GM19240 (cell line): ENCODE measurements around the gene CCDC122.

Source experiments
- DNase-seq: peaks from one replicate; pipeline ENCODE4 v3.0.0; 2011; ENCODE audit warnings: low spot score; ENCODE audit not compliant: insufficient read length

The CCDC122 gene

GRCh38 chr13:43804461-43805070 is 75.0 kb downstream of the CCDC122 start:
- no peak for DNase-seq

DNA sequence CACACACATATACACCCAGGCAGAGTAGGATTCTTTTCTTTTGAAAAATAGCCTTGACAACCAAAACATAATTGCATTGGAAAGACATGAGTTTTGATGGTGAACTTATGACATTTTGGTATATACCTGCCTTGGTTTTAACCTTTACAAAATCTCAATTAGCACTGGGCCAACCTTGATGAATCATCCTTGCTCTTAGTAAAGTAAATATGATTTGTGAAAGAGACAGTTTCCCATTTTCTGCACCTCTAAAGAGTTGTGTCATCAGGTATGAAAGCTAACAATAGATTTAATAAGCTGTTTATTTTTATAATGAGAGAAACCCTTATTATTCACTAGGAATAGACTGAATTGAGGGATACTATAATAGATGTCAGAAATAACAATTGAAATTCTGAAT is 77.0 kb downstream of the CCDC122 start:
- no peak for DNase-seq

DNA sequence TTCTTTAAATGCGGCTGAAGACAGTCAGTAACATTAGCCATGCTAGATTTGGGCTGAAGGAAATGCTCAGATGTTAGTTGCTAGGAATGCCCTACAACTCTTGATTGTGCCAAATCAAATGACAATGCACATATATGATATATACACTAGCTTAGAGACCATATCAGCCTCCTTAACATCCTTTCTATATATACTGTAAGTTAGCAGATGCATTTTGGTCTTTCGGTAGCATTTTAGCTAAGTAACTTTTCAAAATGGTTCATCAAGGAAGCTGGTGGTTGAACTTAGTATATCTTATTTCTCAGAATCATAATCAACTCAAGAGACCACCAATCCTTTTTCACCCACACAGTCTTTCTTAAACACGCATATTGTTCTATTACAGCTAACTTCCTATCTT is 78.7 kb downstream of the CCDC122 start:
- DNase-seq, result no peak

DNA sequence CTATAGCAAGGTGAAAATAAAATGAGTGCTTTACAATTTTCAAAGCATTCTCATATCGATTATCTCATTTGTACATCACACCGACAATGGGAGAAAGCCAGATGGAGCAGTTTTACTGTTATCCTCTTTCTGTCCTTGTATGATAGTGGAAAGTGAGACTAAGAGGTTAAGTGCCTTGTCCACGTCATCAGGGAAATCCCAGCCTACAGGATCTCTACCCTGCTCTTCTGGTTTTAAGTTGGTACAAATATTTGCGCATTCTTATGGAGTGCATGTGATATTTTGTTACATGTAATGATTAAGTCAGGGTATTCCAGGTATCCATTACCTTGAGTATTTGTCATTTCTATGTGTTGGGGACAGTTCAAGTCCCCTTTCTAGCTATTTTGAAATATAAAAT is 80.3 kb downstream of the CCDC122 start:
- no peak for DNase-seq

GRCh38 chr13:43797869-43798268 is 81.7 kb downstream of the CCDC122 start:
- no peak for DNase-seq

DNA sequence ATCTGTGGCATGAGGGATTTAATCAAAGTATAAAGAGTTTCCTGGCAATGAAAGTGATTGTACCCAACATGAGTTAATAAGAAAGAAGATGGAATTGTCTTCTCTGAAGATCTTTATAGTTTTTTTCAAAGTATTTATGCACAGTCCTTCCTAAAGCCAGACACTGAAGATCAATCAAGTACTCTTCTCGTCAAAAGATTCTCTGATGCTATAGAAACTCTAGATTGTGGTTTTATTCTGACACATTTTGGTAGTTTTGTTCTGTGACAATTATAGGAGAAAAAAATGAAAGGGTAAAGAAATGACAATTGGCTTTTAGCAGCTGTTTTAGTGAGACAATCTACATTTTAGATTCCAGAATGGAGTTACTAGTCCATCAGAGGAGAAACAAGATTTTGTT is 82.4 kb downstream of the CCDC122 start:
- DNase-seq, result no peak

- DNase-seq, result no peak
These were observed 85.1 kb downstream of the CCDC122 start for GRCh38 chr13:43794416-43794815.

DNA sequence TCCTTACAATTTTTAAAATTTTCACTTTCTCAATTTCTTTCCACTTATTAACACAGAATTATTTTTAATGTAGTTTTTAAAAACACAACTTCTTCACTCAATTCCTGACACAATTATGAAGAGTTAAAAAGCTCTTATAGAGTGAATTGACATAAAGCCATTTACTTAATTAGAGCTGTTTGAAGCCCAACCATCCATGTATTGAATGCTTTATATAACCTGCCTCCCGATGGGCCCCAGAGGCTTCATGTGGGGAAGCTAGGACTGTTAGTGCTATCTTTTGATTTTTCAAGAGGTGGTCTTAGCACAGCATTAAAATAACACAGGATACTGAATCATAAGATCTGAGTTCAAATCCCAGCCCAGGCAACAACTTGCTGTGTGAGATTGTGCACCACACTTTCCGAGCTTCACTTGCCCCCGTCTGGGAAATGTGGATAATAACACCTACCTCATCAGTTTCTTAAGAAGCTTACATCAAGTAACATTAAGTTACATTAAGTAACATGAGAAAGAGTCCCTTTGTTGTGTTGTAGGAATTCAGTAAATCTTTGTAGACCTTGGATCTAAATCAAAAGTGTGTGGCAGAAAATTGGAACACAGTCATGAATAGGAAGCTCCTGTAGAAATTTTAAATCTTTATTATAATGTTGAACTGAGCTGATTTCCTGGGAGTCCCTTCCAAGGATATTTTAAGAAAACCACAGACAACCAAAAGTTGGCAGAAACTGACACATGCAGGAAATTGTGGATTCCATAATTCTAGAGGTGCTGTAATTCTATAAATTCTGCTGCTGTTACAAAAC is 87.3 kb downstream of the CCDC122 start:
- no peak for DNase-seq

DNA sequence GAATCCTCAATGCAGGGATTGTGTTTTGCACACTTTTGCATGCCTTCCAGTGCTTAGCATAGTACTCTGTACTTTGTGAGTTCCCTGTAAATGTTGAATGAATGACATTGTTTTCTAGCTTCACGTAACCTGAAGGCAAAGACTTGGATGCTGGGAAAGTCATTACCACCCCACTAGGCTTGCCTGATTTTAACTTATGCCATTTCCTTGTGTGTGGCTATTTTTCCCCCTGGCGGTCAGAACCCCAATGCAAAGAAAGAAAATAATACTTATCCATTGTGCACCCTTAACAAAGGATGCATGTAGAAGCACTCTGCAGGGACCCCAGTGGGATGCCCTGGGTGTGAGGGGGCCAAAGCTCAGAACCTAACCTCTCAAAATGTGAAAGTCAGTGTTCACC is 91.5 kb downstream of the CCDC122 start:
- DNase-seq, result no peak

DNA sequence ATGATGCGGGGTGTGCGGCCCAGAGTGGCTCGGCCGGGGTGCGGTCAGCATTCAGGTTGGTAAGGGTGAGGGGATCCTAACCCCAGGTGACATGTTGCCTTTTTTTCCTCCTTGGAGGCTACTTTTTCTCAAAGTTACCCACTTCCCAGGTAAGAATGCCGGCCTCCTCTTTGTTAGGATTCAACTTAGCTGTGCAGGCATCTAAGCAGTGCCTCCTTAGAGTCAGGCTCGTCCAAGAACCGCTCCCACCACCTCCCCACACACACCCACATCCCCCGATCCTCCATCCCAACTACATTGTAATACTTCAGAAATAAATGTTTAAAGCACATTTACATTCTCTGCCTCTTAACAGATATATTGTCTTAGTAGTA is 92.0 kb downstream of the CCDC122 start:
- no peak for DNase-seq

GRCh38 chr13:43786766-43787517 is 92.6 kb downstream of the CCDC122 start, which contains the start of gene ENOX1:
TSS of gene ENOX1 (minus strand) at chr13:43786972.
- peak; percentile 20 for DNase-seq

GRCh38 chr13:43786472-43786765 is 93.1 kb downstream of the CCDC122 start:
- no peak for DNase-seq
